Breast epithelium (tissue), 4 donors: ENCODE data around the gene SPRN. TPM values are rescaled to one million over a fixed set of nuclear protein-coding genes. Genes with fewer than 3 reads are reported as not detected.
"Not testable (repeated sequence)": the region's sequence is repeated elsewhere in the genome, so short reads cannot be mapped to it uniquely, and the experiment has no call there.

Experiments
- DNase-seq, 2 donors: peaks; one replicate each; pipeline ENCODE4 v3.0.0-alpha.2; 2019; ENCODE audit warnings: low spot score in 2 of 2
- H3K27ac ChIP-seq, 2 donors: fragments of 200-600 bp; sonication (generic) in 1 of 2; one replicate each; pipeline ENCODE4 v1.5.1; 2016 to 2019; ENCODE audit warnings: mild to moderate bottlenecking in 1 of 2
- H3K27me3 ChIP-seq, 2 donors: fragments of 200-600 bp; sonication (generic) in 1 of 2; one replicate each; pipeline versions ENCODE4 v1.5.1 to v1.6.0; 2017 to 2019; ENCODE audit warnings: control low read depth in 1 of 2, mild to moderate bottlenecking in 1 of 2
- H3K36me3 ChIP-seq: fragments of 200-600 bp; one replicate; pipeline ENCODE4 v1.5.1; 2019
- H3K4me1 ChIP-seq, 2 donors: fragments of 200-600 bp; sonication (generic); one replicate each; pipeline ENCODE4 v1.5.1; 2016 to 2019; ENCODE audit warnings: control low read depth in 1 of 2
- H3K4me3 ChIP-seq, 3 donors: fragments of 200-600 bp; sonication (generic); 1 replicate in 2 of 3; 2 replicates in 1 of 3; pipeline ENCODE4 v1.5.1; 2016 to 2019; ENCODE audit warnings: mild to moderate bottlenecking in 3 of 3, moderate library complexity in 2 of 3
- H3K9me3 ChIP-seq, 2 donors: fragments of 200-600 bp; sonication (generic) in 1 of 2; one replicate each; pipeline ENCODE4 v1.5.1; 2016 to 2019; ENCODE audit warnings: control low read depth in 1 of 2
- POLR2A ChIP-seq: fragments of 450-650 bp; IDR thresholded peaks from one replicate; pipeline ENCODE4 v1.6.1; 2016; ENCODE audit warnings: antibody characterized with exemption, mild to moderate bottlenecking, moderate library complexity
- POLR2AphosphoS5 ChIP-seq, 3 donors: sonication (generic); formaldehyde crosslinking; IDR thresholded peaks; one replicate each; pipeline ENCODE4 v1.6.1; 2017; ENCODE audit warnings: antibody characterized with exemption in 3 of 3
- intact Hi-C: fragments of 100-400 bp; cut with DNase I; formaldehyde crosslinking; loops from one replicate; pipeline ENCODE4 v1.15.1; 2023; ENCODE audit warnings: low total_unique reads
- total RNA-seq, 3 donors: library from RNA; depleted of rRNA; stranded (reverse); fragments of >200 nt; gene quantifications; one replicate each; pipeline ENCODE4 v1.1.0, GENCODE V29; 2016
- TF ChIP-seq, protein P1 (sequence below), 3 donors: fragments of 450-650 bp; IDR thresholded peaks; one replicate each; pipeline ENCODE4 v1.5.1; 2016 to 2017; ENCODE audit warnings: antibody characterized with exemption in 3 of 3, mild to moderate bottlenecking in 3 of 3, moderate library complexity in 3 of 3

SPRN gene
- total RNA-seq, 3 donors from 2014 or later: 0.33 TPM; not detected in 2

DNA sequence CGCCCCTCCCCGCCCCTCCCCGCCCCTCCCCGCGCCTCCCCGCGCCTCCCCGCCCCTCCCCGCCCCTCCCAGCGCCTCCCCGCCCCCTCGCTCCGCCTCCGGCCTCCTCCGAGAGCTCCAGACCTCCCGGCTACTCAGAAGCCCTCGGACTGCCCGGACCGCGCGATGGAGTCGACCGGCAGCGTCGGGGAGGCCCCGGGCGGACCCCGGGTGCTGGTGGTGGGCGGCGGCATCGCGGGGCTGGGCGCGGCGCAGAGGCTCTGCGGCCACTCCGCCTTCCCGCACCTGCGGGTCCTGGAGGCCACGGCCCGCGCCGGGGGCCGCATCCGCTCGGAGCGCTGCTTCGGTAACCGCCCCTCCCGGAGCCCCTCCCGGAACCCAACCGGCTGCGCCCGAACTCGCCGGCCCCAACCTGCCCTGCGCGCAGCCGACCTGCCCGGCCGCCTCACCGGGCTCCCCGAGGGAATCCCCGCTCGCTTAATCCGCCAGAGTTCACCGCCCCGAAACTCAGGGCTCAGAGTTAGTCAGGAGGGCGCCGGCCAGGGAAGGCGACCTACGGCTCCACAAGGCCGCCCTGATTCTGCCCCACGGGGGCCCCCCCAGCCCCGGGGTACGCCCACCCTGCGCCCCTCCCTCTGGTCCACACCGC, 45.1 kb downstream of the SPRN start, which contains the start of gene PAOX:
TSS of gene PAOX (plus strand) at position 111 of the 649 bp plus-strand sequence. CDS start at position 166, 55 bp downstream.
- Histone ChIP-seq H3K4me1 (no peaks in the 10 kb centered on the region), H3K9me3 (no peaks in the 10 kb centered on the region), H3K27ac (peak within 1 kb of the TSS; percentile 54 to 85), H3K4me3 (peak within 1 kb of the TSS; percentile 76 to 90 (median 81)), H3K36me3 (no peaks in the 10 kb centered on the region), H3K27me3 (no peaks in the 10 kb centered on the region)
- TF ChIP-seq POLR2AphosphoS5 (IDR thresholded peaks at IDR 0.05) (no peak), POLR2A (no peak)
- TF ChIP-seq, protein P1, sequence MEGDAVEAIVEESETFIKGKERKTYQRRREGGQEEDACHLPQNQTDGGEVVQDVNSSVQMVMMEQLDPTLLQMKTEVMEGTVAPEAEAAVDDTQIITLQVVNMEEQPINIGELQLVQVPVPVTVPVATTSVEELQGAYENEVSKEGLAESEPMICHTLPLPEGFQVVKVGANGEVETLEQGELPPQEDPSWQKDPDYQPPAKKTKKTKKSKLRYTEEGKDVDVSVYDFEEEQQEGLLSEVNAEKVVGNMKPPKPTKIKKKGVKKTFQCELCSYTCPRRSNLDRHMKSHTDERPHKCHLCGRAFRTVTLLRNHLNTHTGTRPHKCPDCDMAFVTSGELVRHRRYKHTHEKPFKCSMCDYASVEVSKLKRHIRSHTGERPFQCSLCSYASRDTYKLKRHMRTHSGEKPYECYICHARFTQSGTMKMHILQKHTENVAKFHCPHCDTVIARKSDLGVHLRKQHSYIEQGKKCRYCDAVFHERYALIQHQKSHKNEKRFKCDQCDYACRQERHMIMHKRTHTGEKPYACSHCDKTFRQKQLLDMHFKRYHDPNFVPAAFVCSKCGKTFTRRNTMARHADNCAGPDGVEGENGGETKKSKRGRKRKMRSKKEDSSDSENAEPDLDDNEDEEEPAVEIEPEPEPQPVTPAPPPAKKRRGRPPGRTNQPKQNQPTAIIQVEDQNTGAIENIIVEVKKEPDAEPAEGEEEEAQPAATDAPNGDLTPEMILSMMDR (IDR thresholded peaks at IDR 0.05): no peak
- peak in 1 of 2 donors; percentile 68 for DNase-seq
- intact Hi-C loops: loop anchor here (2.0 kb wide), 1 partner anchor 22 kb away; no protein-coding TSS in a partner anchor

DNA sequence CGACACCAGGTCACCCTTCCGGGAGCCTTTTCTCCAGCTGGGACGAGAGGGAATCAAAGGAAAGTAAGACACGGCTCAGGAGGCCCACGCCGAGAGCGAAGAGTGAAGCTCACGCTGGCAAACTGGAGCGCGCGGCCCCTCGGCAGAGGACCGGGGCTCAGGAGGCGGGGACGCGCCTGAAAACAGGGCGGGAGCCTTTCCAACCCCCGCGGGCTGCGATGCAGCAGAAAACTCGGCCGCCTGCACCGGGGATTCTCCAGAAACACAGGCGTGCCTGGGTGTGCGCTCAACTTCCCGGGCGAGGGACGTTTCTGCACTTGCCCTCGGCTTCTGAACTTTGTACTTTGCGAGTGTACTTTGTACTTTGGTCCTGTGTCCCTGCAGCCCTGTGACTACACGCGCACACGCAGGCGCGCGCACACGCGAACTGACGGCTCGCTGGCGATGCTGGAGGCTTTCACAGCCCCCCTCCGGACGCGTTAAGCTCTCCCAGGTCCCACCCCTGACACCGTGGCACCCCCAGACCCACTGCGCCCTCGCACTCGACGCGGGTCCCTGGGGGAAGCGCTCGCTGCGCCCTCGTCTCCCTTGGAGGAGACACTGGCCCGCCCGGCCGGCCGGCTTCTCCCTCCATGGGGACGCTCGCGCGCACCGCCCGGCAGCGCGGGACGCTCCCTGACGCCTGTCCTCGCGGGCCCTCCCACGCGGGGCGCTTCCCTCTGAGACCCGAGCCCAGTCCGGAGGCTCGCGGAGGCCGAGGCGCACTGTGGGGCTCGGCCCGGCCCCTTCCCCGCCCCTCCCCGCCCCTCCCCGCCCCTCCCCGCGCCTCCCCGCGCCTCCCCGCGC, 46.0 kb downstream of the SPRN start:
- no peaks in the 10 kb centered on the region for H3K4me1 ChIP-seq
- no peak for DNase-seq
- TF ChIP-seq, protein P1 (IDR thresholded peaks at IDR 0.05): no peak
- TF ChIP-seq POLR2AphosphoS5 (IDR thresholded peaks at IDR 0.05): peak in 2 of 3 donors; percentile 10 to 17
- H3K27me3 ChIP-seq: no peaks in the 10 kb centered on the region
- intact Hi-C loops: loop anchor here (2.0 kb wide), 1 partner anchor 22 kb away; no protein-coding TSS in a partner anchor
- peak overlapping the region; percentile 76 to 90 (median 81) for H3K4me3 ChIP-seq
- no peaks in the 10 kb centered on the region for H3K36me3 ChIP-seq
- no peaks in the 10 kb centered on the region for H3K9me3 ChIP-seq
- H3K27ac ChIP-seq: peak overlapping the region; percentile 54 to 85

DNA sequence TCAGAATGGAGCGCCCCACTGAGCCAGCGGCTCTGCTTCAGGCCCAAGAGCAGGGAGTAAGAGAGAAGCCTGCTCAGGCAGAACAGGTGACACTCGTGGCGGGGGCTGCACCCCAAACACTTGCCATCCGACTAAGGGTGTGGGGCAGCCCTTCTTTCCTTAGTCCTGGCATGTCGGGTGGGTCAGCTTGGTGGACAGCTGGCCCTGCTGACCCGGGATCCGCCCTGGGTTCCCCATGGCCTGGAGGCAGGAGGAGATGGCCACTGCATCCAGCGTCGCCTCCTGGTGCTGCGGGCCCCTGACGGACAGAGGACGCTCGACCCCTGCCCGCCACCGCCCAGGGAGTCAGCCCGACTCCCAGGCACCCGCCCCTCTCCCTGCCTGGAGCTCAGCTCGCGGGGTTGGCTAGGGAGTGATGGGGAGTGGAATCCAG, 46.6 kb downstream of the SPRN start:
- TF ChIP-seq POLR2A: no peak
- no peak for TF ChIP-seq POLR2AphosphoS5 (IDR thresholded peaks at IDR 0.05)
- TF ChIP-seq, protein P1 (IDR thresholded peaks at IDR 0.05): no peak
- Histone ChIP-seq H3K4me1 (no peaks in the 10 kb centered on the region), H3K36me3 (no peaks in the 10 kb centered on the region), H3K27me3 (no peaks in the 10 kb centered on the region), H3K9me3 (no peaks in the 10 kb centered on the region), H3K4me3 (peak overlapping the region; percentile 76 to 90 (median 81)), H3K27ac (peak overlapping the region; percentile 54 to 85)
- intact Hi-C loops: loop anchor here (2.0 kb wide), 1 partner anchor 21 kb away; no protein-coding TSS in a partner anchor
- DNase-seq: no peak

DNA sequence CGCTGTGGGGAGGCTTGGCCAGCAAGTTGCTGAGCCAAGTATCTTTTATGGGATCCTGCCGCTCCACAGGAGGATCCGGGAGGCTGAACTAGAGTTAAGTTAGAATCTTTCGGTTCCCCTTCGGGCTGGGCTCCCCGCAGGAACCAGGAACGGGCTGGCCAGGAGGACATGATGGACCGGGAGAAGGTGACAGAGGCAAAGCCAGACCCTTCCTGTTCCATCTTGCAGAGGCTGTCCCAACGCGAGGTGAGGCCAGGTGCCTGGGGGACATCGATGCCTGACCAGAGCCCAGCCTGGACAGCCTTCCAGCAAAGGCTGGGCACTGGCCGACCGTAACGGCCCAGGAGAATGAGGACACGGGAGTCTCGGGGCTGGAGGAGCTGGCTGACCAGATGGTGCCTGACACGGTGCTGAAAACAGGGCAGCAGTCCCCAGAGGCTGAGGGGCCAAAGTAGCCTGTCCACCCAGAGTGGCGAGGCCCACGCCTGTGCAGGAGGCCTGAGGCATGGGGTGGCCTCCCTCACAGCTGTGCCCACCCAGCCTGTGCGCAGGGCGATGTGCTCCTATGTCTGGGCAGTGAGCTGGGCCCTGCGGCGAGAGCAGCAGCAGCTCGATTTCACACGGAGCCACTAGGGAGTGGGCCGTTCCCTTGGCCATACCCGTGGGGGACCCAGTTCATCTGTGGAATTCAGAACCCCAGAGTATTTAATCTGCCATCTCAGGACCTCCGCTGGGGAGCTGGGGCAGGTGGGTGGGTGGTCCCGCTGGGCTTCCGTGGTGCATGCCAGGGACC, 47.2 kb downstream of the SPRN start:
- peak overlapping the region in 2 of 3 donors; percentile 76 to 90 for H3K4me3 ChIP-seq
- no peaks in the 10 kb centered on the region for H3K27me3 ChIP-seq
- H3K4me1 ChIP-seq: no peaks in the 10 kb centered on the region
- intact Hi-C loops: no loop called here
- H3K9me3 ChIP-seq: no peaks in the 10 kb centered on the region
- no peaks in the 10 kb centered on the region for H3K36me3 ChIP-seq
- no peak for DNase-seq
- TF ChIP-seq POLR2A: no peak
- TF ChIP-seq, protein P1 (IDR thresholded peaks at IDR 0.05): no peak
- no peak for TF ChIP-seq POLR2AphosphoS5 (IDR thresholded peaks at IDR 0.05)
- no peak overlapping the region for H3K27ac ChIP-seq

DNA sequence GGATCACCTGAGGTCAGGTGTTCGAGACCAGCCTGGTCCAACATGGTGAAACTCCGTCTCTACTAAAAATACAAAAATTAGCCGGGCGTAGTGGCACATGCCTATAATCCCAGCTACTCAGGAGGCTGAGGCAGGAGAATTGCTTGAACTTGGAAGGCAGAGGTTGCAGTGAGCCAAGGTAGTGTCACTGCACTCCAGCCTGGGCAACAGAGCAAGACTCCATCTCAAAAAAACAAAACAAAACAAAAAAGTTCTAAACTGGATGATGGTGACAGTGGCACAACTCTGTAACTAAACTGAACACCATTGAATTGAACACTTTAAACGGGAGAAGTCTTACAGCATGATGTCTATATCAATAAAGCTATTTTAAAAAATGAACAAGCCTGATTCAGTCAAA, 48.2 kb downstream of the SPRN start:
- H3K9me3 ChIP-seq, H3K36me3 ChIP-seq, H3K4me3 ChIP-seq, H3K4me1 ChIP-seq, intact Hi-C loops, DNase-seq, H3K27me3 ChIP-seq, H3K27ac ChIP-seq: not testable (repeated sequence)
